ENCODE measurements around the gene WFDC1.

- TF ChIP-seq NFRKB (IDR thresholded peaks at IDR 0.05) = no peak
- no peak for TF ChIP-seq BHLHE40 (IDR thresholded peaks at IDR 0.05; ENCODE audit: borderline replicate concordance)
- no peak for TF ChIP-seq L3MBTL2 (conservative IDR thresholded peaks at IDR 0.05)
- TF ChIP-seq LEF1 (IDR thresholded peaks at IDR 0.05; ENCODE audit: borderline replicate concordance) = no peak
- TF ChIP-seq SUZ12 (IDR thresholded peaks at IDR 0.05) = no peak
- TF ChIP-seq ZNF384 (IDR thresholded peaks at IDR 0.05) = no peak
- no peak for TF ChIP-seq FOXA1 (IDR thresholded peaks at IDR 0.05)
- no peak for TF ChIP-seq ELF4 (IDR thresholded peaks at IDR 0.05)
Observed at GRCh38 chr16:84286578-84287240, 8.0 kb upstream of the WFDC1 start.
